KOPT-K1 (cell line): Measurements from ENCODE around the gene COL6A2.

Experiments used
- H3K27ac ChIP-seq: fragments of 200-600 bp; sonication (generic); 2 replicates; pipeline ENCODE4 v1.5.1; 2016; ENCODE audit warnings: antibody characterized with exemption, mild to moderate bottlenecking, low read depth, low read length; ENCODE audit not compliant: poor library complexity, severe bottlenecking
- H3K36me3 ChIP-seq: fragments of 200-600 bp; sonication (generic); 2 replicates; pipeline ENCODE4 v1.5.1; 2017; ENCODE audit warnings: antibody characterized with exemption, mild to moderate bottlenecking, low read length, moderate library complexity; ENCODE audit not compliant: insufficient read depth
- H3K9me3 ChIP-seq: fragments of 200-600 bp; sonication (generic); 2 replicates; pipeline ENCODE4 v1.5.1; 2017; ENCODE audit warnings: antibody characterized with exemption, low read length, mild to moderate bottlenecking; ENCODE audit not compliant: insufficient read depth, poor library complexity, severe bottlenecking

Gene COL6A2

GRCh38 chr21:46118316-46119143 is 20.6 kb downstream of the COL6A2 start:
- Histone ChIP-seq H3K9me3 (peaks cover 5% of the 10 kb centered on the region), H3K27ac (no peak overlapping the region), H3K36me3 (no peaks in the 10 kb centered on the region)

GRCh38 chr21:46119144-46119636 is 21.3 kb downstream of the COL6A2 start:
- Histone ChIP-seq H3K36me3 (no peaks in the 10 kb centered on the region), H3K9me3 (peaks cover 5% of the 10 kb centered on the region), H3K27ac (no peak overlapping the region)

GRCh38 chr21:46119637-46120271 is 21.8 kb downstream of the COL6A2 start:
- Histone ChIP-seq H3K36me3 (no peaks in the 10 kb centered on the region), H3K27ac (no peak overlapping the region), H3K9me3 (peaks cover 5% of the 10 kb centered on the region)

GRCh38 chr21:46120301-46121285 is 22.7 kb downstream of the COL6A2 start:
- H3K9me3 ChIP-seq: no peaks in the 10 kb centered on the region
- no peak overlapping the region for H3K27ac ChIP-seq
- no peaks in the 10 kb centered on the region for H3K36me3 ChIP-seq

- no peaks in the 10 kb centered on the region for H3K36me3 ChIP-seq
- H3K27ac ChIP-seq: no peak overlapping the region
- H3K9me3 ChIP-seq: no peaks in the 10 kb centered on the region
These were observed 23.6 kb downstream of the COL6A2 start for GRCh38 chr21:46121286-46122221.

GRCh38 chr21:46122237-46122671 is 24.3 kb downstream of the COL6A2 start:
- Histone ChIP-seq H3K9me3 (no peaks in the 10 kb centered on the region), H3K36me3 (no peaks in the 10 kb centered on the region), H3K27ac (no peak overlapping the region)

GRCh38 chr21:46122758-46123683 is 25.1 kb downstream of the COL6A2 start:
- no peaks in the 10 kb centered on the region for H3K36me3 ChIP-seq
- no peaks in the 10 kb centered on the region for H3K9me3 ChIP-seq
- no peak overlapping the region for H3K27ac ChIP-seq

- no peaks in the 10 kb centered on the region for H3K36me3 ChIP-seq
- H3K9me3 ChIP-seq: no peaks in the 10 kb centered on the region
- no peak overlapping the region for H3K27ac ChIP-seq
These were observed 26.4 kb downstream of the COL6A2 start for GRCh38 chr21:46124083-46124925.

- Histone ChIP-seq H3K27ac (no peak overlapping the region), H3K9me3 (no peaks in the 10 kb centered on the region), H3K36me3 (no peaks in the 10 kb centered on the region)
These were observed 27.3 kb downstream of the COL6A2 start for GRCh38 chr21:46124926-46125845.

GRCh38 chr21:46125846-46126301 is 28.0 kb downstream of the COL6A2 start:
- Histone ChIP-seq H3K9me3 (no peaks in the 10 kb centered on the region), H3K36me3 (no peaks in the 10 kb centered on the region), H3K27ac (no peak overlapping the region)

- H3K9me3 ChIP-seq: no peaks in the 10 kb centered on the region
- H3K36me3 ChIP-seq: no peaks in the 10 kb centered on the region
- H3K27ac ChIP-seq: no peak overlapping the region
These were observed 28.7 kb downstream of the COL6A2 start for GRCh38 chr21:46126309-46127238.
